GM19193 (cell line): ENCODE data around the gene ZC3H4.

Experiments
- POLR2A ChIP-seq: IDR thresholded peaks from 4 replicates; pipeline ENCODE4 v1.6.1; 2011; ENCODE audit not compliant: insufficient read depth, insufficient read length; ENCODE audit errors: extremely low read depth

The ZC3H4 gene

DNA sequence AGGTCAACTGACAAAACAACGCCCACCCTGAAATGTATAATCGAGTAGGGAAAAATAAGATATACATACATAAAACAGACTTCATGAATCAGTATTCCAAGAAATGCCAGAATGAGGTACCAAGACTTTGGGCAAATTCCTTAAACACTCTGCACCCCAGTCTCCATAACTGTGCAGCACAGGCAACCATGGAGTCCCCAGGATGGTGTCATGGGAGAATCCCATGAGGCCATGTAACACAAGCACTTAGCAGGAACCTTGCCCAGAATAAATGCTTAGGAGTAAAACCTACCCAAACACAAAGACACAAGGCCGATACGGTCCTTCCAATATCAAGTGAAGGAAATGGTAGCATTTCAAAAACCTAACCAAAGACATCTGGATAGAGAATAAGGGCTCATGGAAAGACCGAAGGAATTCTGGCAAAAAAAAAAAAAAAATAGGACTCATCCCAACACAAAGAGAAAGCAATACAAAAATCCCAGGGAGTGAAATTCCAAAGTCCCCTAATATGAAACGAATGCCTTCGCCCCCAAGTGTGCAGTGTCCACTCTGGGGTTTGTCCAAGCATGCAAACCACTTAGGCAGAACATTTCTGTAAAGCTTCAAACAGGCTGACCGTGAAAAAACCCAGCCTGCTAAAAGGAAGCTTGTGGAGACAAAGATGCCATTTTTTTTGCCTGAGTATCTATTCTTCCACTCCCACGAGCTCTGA is 11.1 kb downstream of the ZC3H4 start:
- TF ChIP-seq POLR2A: no peak

- TF ChIP-seq POLR2A: no peak
These were observed 13.3 kb downstream of the ZC3H4 start for GRCh38 chr19:47100290-47100689.

DNA sequence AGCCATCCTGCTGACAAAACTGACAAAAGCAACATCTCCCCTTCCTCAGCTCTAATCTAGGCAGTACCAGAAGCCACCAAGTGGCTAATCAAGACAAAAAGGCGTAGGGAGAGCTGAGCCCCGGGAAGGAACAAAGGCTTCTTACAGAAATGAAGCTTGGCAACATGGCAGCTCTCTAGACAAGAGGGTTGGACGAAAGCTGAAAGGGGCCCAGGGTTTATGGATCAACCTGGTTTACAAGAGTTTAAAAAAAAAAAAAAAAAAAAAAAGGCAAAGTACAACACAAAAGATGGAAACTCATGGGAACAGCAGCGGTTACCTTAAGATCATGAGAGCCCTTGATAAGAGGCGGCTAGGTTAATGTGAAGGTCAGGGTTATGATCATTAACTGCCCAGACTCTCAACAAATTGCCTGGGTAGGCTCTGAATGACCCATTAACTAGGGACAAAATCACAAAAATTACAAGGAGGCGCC is 14.0 kb downstream of the ZC3H4 start:
- TF ChIP-seq POLR2A: no peak

GRCh38 chr19:47098608-47099007 is 15.0 kb downstream of the ZC3H4 start:
- no peak for TF ChIP-seq POLR2A

DNA sequence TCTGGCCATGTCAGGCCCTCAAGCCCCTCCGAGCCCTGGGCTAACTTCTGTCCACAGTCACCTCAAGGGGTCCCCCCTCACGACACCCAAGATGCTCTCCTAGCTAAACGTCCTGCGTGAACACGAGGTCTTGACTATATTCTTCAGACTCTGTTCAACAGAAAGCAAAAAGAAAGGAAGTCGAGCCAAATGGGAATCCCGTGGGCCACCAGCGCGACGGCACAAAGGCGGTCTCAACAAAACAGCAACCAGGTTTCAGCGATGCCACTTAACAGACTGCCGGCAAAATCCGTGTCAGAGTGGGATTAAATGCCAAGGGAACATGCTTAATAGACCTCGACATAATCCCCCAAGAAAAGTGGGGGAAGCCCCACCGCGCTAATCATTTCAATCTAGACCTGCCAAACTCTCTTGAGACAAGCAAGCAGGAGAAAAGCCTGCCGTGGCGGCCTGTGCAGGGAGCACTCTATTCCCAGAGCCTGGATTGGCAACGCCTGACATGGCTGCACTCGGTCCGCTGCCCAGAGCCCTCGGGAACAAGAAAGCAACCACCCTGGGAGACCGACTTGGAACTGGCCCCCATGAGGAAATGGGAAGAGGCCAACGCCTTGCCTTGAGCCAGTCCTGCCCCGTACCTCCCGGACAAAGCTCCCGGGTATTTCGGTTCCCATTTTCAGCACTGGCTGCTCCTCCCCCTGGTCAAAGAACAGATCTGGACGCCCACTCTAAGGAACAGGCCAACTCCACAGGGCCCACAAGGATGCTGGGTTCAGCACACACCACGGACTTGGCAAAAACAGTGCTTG is 16.0 kb downstream of the ZC3H4 start:
- no peak for TF ChIP-seq POLR2A

GRCh38 chr19:47096721-47097120 is 16.9 kb downstream of the ZC3H4 start:
- no peak for TF ChIP-seq POLR2A

DNA sequence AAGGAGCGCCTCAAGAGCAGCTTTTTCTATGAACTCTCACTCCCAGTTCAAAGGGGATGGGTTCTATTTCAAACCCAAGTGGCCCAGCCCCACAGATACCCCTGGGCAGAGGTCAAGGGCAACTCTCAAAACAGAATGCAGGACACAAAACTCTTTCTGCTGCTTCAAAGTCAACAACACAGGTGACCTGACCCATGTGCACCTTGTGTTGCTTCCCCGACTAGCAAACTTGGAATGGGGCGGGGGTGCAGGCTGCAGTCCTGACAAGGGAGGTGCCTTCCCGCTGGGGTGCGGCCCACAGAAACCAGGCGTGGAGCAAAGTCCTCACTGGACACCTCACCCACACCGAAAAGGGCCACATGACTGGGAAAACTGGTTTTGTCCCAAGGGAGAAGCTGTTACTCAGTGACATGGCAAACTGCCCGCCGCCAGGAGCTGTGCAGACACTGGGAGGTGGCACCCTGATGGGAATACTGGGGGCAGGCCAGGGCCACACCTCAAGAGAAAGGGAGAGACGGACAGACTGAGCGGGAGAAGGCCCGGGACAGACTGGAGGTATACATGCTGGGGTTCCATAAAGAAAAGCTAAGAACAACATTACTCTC is 17.4 kb downstream of the ZC3H4 start:
- no peak for TF ChIP-seq POLR2A

GRCh38 chr19:47095476-47096099 is 18.0 kb downstream of the ZC3H4 start:
- no peak for TF ChIP-seq POLR2A

DNA sequence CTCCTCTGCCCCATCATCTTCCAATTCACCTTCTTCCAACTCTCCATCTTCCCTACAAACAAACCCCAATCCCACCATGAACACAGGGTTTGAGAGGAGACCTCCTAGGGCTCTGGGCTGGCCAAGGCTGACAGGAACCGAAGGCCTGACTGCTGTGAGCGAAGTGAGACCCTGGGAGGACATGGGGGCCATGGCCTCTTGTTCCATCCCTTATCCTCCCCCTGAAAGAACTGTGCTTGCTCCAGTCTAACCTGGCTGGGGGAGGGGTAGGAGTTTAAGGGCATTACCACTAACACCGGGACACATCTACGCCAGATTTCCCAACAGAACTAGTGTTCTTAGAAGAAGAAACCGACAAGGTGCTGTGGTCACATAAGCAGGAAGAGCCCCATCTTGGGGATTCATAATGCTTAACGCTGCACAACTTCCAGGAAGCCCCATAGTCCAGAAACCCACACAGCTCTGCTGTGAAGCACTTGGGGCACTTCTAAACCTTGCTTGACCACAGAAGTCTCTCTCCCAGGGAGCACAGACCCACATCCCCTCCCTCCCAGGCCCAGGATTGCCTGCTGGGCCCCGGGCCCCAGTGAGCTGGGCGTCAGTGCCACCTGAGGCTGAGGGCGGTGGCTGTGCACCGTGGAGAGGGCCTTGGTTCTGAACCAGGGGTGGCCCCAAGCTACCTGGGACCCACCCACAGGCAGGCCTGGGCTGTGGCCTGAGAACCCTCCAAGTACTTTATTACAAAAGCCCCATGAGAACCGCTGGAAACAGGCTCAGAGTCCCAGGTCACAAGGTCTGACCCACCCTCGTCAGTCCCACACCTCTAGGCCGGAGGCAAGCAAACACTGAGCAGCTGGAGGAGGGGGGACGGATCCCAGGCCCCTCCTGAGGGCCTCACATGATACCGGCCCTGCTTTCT is 18.8 kb downstream of the ZC3H4 start:
- no peak for TF ChIP-seq POLR2A

DNA sequence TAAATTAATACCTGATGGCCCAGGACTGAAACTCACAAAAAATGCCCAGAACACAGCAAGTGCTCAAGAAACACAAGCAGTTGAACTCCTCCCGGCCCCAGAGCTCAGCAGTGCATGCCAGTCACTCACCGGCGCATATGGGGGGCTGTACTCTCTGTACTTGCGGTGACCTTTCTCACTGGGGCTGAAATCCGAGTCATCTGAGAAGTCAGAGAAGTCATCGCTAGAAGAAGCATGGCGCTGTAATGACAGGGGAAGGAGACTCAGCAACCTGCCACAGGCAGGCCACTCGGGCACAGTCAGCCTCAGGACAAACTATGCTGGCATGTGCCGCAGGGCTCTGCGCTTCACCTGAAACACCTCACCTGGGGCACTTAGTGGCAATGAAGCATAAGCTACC is 19.7 kb downstream of the ZC3H4 start:
- TF ChIP-seq POLR2A: no peak

- TF ChIP-seq POLR2A: no peak
These were observed 20.3 kb downstream of the ZC3H4 start for GRCh38 chr19:47093254-47093653.

DNA sequence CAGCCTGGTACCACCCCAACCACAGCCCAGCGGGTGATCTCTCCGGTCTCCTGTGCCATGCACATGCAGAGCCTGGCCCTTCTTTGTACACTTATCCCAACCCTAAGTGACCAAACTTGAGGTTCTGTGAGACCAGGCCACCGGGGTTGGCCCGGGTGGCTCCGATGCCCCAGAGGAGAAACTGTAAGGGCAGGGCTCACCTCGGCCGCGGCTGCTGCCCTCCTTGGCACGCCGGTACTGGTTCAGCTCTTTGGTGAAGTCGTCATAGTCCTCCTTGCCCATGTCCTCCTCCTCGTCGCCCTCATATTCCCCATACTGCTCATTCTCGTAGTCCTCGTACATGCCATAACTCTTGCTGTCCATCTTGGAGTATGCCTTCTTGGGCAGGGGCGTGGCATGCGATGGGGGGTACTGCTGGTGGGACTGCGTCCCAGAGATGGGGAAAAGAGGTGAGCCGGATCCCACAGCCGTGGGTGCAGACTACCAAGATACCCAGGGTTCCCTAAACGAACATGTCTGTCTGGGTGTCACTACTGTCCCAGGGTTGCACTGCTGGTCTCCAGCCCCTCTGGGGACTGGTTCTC is 23.7 kb downstream of the ZC3H4 start:
- no peak for TF ChIP-seq POLR2A

GRCh38 chr19:47086280-47086679 is 27.3 kb downstream of the ZC3H4 start:
- no peak for TF ChIP-seq POLR2A
